Measurements from ENCODE around the gene RABEP2.

- TF ChIP-seq CTCF (IDR thresholded peaks at IDR 0.05; ENCODE audit: low read depth, low read length, poor library complexity, severe bottlenecking) (no peak), EZH2phosphoT487 (IDR thresholded peaks at IDR 0.05; ENCODE audit: borderline replicate concordance, low read length) (no peak)
These were observed 44.1 kb downstream of the RABEP2 start for GRCh38 chr16:28880955-28881354.
